Measurements from ENCODE around the gene ADAP1. TPM values are rescaled to one million over a fixed set of nuclear protein-coding genes. Genes with fewer than 3 reads are reported as not detected.

ADAP1 gene
- total and polyA plus RNA-seq, 12 donors: 0.29 to 60.2 (median 9.3) TPM

GRCh38 chr7:984361-985126, 30.1 kb upstream of the ADAP1 start:
- DNase-seq: no peak
- intact Hi-C loops (cut with DNase I): no loop called here
- Histone ChIP-seq H3K36me3 (replicated peaks in 1 of 2) (no peaks in the 10 kb centered on the region), H3K27me3 (no peaks in the 10 kb centered on the region), H3K4me1 (replicated peaks in 1 of 2) (peaks cover 26 to 32% of the 10 kb centered on the region in 2 donors), H3K4me3 (no peak overlapping the region), H3K27ac (no peak overlapping the region), H3K9me3 (replicated peaks in 1 of 3) (no peaks in the 10 kb centered on the region)
- no peak for TF ChIP-seq POLR2A (IDR thresholded peaks at IDR 0.05)
- no peak for TF ChIP-seq CTCF (IDR thresholded peaks at IDR 0.05)
- WGBS, 4 donors: 88 to 97% (median 93%) methylated on average over 6 to 39 of the region's 39 CpGs

GRCh38 chr7:983616-984071, 29.2 kb upstream of the ADAP1 start:
- H3K9me3 ChIP-seq (replicated peaks in 1 of 3): no peaks in the 10 kb centered on the region
- peaks cover 25 to 31% of the 10 kb centered on the region in 2 donors for H3K4me1 ChIP-seq (replicated peaks in 1 of 2)
- intact Hi-C loops (cut with DNase I): no loop called here
- no peaks in the 10 kb centered on the region for H3K36me3 ChIP-seq (replicated peaks in 1 of 2)
- WGBS, 4 donors: 88 to 98% (median 95%) methylated on average over 8 to 20 of the region's 20 CpGs
- no peak for DNase-seq
- H3K27me3 ChIP-seq: no peaks in the 10 kb centered on the region
- H3K4me3 ChIP-seq: no peak overlapping the region
- no peak overlapping the region for H3K27ac ChIP-seq
- TF ChIP-seq POLR2A (IDR thresholded peaks at IDR 0.05) (no peak), CTCF (IDR thresholded peaks at IDR 0.05) (no peak)

- intact Hi-C loops (cut with DNase I): no loop called here
- H3K27ac ChIP-seq: no peak within 1 kb of the TSS
- no peak for DNase-seq
- peaks cover 22 to 29% of the 10 kb centered on the region in 2 donors for H3K4me1 ChIP-seq (replicated peaks in 1 of 2)
- H3K9me3 ChIP-seq (replicated peaks in 1 of 3): no peaks in the 10 kb centered on the region
- no peak for TF ChIP-seq CTCF (IDR thresholded peaks at IDR 0.05)
- TF ChIP-seq POLR2A (IDR thresholded peaks at IDR 0.05): no peak
- no peaks in the 10 kb centered on the region for H3K27me3 ChIP-seq
- H3K36me3 ChIP-seq (replicated peaks in 1 of 2): no peaks in the 10 kb centered on the region
- WGBS, 4 donors: 66 to 73% (median 71%) methylated on average over 12 to 34 of the region's 34 CpGs; no CpG with 5 or more reads in 1 of the 4 donors
- H3K4me3 ChIP-seq: no peak within 1 kb of the TSS
Measured at GRCh38 chr7:983004-983615, 28.6 kb upstream of the ADAP1 start, which contains the start of gene CYP2W1. Gene CYP2W1, plus strand, starts transcription at chr7:983181. Its CDS starts 31 bp downstream, at chr7:983212.

GRCh38 chr7:982511-983003, 28.1 kb upstream of the ADAP1 start:
- DNase-seq: no peak
- intact Hi-C loops (cut with DNase I): no loop called here
- Histone ChIP-seq H3K27me3 (no peaks in the 10 kb centered on the region), H3K27ac (no peak overlapping the region), H3K36me3 (replicated peaks in 1 of 2) (no peaks in the 10 kb centered on the region), H3K4me1 (replicated peaks in 1 of 2) (peaks cover 22 to 29% of the 10 kb centered on the region in 2 donors), H3K9me3 (replicated peaks in 1 of 3) (no peaks in the 10 kb centered on the region), H3K4me3 (no peak overlapping the region)
- WGBS, 4 donors: 74 to 95% (median 85%) methylated on average over 3 to 10 of the region's 10 CpGs
- TF ChIP-seq CTCF (IDR thresholded peaks at IDR 0.05): no peak
- TF ChIP-seq POLR2A (IDR thresholded peaks at IDR 0.05): no peak

All from adrenal gland (tissue), 12 donors.